ENCODE measurements around the gene UCHL3. TPM values are rescaled to one million over a fixed set of nuclear protein-coding genes. Genes with fewer than 3 reads are reported as not detected.

UCHL3 gene
- 79.2 and 90.0 TPM in 2 replicates for polyA plus RNA-seq

DNA sequence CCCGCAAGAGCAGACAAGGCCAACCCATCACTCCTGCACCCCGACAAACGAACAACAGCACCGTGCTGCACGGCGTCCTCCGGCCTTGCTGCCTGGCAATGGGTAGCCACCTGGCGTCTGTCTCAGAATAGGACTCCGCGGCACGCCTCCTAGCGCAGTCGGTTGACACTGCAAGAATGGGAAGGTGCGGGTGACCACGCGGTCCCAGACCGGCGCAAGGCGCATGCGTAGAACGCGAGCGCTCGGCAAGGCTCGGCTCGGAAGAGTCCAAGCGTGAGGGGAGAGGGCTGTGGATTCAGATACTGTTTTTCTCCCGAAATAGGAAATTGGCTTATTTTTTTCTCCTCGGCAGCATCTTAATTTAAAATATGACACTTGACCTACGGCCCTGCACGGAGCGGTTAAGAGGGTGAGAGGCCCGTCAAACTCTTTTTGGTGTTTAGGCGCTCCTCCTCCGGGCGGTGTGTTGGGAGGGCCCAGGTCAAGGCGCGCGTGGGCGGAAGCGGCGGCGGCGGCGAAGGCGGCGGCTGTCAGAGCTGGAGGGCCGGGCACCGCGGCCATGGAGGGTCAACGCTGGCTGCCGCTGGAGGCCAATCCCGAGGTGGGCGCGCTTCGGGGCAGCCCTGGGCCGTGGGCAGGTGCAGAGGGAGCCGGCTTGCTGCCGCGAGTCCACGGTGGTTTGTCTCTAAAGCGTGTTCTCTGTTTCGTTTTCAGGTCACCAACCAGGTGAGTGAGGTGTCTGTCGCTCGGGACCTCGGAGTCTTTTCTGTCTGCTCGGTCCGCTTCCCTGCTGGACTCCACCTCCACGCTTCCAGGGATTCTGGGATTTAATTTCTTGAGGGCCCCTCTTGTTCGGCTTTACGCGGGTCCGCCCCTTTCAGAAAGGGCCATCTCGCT is at the start of gene UCHL3:
Gene UCHL3 (plus strand): TSS at position 530 of the 897 bp plus-strand sequence. CDS start 30 bp downstream, at position 560.

GRCh38 chr13:75537401-75538365 is 11.9 kb upstream of the UCHL3 start, which contains the start of gene COMMD6:
Gene COMMD6 (minus strand): TSS chr13:75537841. CDS start chr13:75537805, 36 bp downstream.

DNA sequence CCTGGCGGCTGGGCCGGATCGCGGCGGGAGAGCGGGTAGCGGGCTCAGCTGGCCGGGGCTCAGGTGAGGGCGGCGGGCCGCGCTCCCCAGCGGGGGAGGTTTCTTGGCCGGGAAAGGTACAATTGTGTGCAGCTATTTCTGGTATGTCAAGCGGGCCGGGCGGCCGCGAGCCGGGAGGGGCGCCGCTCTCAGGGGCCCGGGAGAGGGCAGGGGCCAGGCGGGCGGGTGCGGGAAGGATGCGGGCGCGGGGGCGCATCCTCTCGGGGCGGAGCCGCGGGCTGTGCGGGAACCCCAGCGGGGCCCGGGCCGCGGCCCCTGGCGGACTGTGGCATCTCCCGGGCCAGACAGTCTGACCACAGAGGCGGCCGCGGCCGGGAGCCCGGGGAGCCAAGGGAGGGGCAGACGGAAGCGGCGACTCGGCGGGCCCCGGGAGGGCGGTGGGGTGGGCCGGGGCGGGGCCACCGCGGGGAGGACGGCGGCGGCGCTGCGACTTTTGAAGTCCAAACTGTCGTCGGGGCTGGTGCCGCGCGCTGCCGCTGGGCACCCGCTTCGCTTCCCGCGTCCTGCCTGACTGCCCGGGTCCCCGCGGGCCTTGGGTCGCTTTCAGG is 86.3 kb downstream of the UCHL3 start, which contains the start of gene LMO7:
Gene LMO7 (plus strand): TSS at position 503 of the 608 bp plus-strand sequence. CDS start 328 bp downstream, outside the sequence.

Other genes starting within 250 kb of the UCHL3 start
- gene TBC1D4, start 67.6 kb upstream of the UCHL3 start, polyA plus RNA-seq: 35.2 and 40.2 TPM in 2 replicates
- 264 and 289 TPM in 2 replicates for gene COMMD6, start 11.9 kb upstream of the UCHL3 start, polyA plus RNA-seq
- gene LMO7, start 86.5 kb downstream of the UCHL3 start, polyA plus RNA-seq: 122 and 136 TPM in 2 replicates